ENCODE measurements around the gene CACNG3.
"Not testable (repeated sequence)": the region's sequence is repeated elsewhere in the genome, so short reads cannot be mapped to it uniquely, and the experiment has no call there.

Gene CACNG3

DNA sequence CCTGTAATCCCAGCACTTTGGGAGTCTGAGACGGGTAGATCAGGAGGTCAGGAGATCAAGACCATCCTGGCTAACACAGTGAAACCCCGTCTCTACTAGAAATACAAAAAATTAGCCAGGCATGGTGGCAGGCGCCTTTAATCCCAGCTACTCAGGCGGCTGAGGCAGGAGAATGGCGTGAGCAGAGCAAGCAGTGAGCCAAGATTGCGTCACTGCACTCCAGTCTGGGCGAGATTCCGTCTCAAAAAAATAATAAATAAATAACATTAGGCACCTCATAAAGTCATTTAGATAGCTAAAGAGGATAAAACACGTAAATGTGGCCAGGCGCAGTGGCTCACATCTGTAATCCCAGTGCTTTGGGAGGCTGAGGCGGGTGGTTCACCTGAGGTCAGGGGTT is 87.7 kb downstream of the CACNG3 start:
- DNase-seq: not testable (repeated sequence)

DNA sequence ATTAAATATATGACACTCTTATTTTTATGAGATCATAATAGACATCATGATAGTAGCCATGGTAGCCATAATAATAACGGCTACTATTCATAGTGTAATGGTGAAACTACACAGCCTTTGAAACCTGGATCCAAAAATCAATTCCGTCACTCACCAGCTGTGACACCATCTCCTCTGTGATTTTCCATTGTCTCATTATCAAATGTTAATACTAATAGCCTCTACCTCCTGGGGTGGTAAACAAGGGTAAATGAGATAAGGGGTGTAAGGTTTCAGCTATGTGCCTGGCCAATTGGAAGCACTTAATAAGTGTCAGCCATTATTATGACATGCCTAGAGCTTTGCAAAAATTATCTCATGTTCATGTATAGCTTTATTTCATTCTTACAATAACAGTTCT is 88.6 kb downstream of the CACNG3 start:
- no peak for DNase-seq

DNA sequence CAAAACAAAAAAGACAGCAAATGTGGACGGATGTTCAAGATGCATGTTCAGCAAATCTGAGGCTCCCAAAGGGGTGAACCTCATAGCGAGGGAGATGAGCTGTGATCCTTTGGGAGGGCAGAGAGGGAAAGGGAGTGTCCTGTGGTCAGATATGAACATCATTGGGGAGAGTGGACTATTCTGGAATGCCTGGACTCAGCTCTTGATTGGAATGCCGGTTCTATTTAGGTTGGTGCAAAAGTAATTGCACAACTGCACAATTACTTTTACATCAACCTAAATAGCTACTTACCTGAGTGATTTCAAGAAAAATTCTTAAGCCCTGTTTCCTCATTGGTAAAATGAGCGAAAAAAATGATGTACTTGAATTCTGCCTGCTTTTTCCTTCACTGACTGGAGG is 89.6 kb downstream of the CACNG3 start:
- DNase-seq: no peak

DNA sequence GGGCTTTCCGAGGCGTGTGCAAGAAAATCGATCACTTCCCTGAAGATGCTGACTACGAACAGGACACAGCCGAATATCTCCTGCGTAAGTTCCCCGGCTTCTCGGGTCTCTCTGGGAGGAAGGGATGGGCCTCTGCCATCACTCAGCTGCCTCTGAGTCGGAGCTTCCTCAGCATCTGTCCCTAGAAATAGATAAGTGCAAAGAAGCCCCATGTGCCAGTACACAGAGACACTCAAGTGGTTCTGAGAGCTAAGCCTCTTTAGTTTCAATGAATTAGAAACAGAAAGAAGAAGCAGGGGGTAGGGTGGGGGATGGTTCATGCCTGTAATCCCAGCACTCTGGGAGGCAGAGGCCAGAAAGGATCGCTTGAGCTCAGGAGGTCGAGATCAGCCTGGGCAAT is 90.6 kb downstream of the CACNG3 start:
- no peak for DNase-seq

DNA sequence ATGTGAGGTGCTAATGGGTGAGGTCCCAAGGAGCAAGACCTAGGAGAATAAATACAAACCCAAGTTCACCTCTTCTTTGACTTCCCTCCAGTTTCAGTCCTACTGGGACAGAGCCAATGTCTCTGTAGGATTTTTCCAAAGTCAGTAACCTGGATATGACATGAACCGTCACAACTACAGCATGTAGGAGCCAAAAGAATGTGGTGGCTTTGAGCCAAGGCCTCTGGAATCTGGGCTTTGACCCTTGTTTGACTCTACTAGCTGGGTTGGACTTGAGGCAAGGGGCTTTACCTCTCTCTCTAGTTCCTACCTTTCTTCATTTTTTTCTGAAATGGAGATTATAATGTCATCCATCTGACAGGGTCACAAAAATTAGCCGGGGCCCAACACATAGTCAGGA is 91.4 kb downstream of the CACNG3 start:
- no peak for DNase-seq

DNA sequence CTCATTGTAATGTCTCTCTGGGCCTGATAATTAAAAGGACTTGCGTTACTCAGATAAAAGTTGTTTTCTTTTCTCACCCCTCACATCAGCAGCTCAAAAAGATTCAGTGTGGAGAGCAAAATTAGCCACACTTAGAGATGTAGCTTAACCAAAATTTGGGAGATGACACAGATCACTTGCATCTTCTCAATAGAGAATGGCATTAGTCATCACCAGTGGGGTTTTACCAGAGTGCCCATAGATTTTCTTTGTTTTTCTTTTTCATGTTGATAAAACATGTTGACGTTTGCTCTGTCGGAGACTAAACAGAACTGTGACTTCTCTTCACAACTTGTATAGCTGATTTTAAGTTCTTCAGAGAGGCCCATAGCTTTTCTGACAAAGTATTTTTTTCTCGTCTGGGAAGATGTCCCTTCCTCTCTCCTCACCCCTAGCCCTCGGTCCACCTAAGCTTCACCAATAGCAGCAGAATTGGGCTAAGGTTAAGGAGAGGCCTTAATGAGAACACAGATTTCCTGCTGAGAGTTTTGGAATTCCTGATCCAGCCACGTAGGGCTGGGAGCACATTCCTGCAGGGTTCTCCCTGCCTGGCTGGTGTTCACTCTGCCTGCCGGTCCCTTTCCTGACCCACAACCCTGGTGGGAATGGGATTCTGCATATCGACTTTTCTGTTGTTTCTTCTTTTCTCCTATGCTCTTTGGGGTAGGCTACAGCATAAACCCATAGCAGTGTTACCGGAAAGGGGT is 92.6 kb downstream of the CACNG3 start:
- no peak for DNase-seq

DNA sequence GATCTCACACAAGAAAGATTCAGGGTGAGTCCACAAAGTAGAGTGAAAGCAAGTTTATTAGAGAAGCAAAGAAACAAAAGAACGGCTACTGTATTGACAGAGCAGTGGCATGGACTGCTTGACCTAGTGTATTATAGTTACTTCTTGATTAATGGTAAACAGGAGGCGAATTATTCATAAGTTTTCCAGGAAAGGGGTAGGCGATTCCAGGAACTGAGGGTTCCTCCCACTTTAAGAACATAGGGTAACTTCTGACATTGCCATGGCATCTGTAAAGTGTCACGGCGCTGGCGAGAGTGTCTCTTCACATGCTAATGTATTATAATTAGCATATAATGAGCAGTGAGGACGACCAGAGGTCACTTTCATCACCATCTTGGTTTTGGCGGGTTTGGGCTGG is 93.2 kb downstream of the CACNG3 start:
- DNase-seq: no peak

DNA sequence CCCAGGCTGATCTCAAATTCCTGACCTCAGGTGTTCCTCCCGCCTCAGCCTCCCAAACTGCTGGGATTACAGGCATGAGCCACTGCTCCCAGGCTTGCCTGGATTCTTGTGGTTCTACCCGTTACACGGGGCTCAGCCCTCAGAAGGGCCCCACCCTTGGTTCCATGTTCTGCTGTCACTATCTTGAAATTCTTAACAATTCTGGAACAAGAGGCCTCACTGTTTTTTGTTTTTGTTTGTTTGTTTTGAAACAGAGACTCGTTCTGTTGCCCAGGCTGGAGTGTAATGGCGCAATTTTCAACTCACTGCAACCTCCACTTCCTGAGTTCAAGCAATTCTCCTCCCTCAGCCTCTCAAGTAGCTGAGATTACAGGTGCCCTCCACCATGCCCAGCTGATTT is 96.6 kb downstream of the CACNG3 start:
- DNase-seq: no peak

DNA sequence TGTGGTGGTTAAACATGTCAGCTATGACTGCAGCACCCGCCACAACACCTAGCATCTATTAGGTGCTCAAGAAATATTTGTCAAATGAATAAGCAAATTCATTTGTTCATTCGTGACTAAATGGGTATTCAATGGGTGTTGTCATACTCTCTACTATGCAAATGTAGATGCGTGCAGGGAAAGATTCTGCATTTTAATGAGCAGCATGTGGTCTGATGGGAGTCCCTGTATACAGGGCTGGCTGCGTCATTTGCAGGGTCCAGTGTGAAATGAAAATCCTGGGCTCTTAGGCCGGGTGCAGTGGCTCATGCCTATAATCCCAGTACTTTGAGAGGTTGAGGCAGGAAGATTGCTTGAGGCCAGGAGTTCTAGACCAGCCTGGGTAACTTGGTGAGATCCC is 97.5 kb downstream of the CACNG3 start:
- no peak for DNase-seq

DNA sequence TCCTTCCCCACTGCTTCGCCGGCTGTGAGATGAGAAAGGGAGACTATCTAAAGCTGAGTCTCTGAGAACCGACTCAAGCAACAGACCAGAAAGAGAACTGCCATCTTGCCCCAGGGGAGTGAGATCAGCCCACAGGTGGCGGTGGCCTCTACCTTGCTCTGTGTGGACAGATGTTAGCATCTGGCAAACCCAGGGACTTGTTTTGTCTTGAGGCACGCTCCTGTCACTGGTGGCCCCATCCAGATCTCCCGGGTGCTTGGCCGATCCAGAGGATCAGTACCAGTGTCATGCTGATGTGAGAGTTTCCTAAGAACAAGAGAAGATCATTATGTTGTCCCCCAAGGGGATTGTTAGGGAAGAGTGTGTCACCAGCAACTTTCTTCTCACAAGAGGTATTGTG is 101.4 kb downstream of the CACNG3 start:
- DNase-seq: no peak

DNA sequence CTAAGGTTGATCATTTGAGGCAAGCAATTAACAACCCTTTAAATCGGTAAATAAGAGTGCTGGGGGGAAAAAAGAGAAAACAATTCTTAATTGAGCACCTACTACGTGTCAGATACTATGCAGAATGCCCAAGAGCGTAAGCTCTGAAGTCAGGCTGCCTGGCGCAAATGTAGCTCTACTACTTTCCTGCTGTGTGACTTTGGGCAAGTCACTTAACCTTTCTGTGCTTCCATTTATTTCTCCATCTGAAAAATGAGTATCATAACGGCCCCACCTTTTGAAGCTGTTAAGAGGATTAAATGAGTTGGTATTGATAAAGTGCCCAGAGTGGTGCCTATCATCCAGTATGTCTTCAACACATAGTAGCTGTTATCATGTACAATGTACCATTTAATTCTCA is 102.0 kb downstream of the CACNG3 start:
- no peak for DNase-seq

DNA sequence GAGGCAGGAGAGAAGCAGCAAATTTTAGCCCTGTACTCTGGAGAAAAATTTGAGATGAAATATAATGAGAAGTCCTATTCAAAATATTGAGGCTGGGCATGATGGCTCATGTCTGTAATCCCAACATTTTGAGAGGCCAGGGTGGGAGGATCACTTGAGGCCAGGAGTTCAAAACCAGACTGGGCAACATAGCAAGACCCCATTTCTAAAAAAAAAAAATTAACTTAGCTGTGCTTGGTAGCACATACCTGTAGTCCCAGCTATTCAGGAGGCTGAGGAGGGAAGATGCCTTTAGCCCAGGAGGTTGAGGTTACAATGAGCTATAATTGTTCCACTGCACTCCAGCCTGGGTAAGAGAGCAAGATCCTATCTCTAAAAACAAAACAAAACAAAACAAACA is 103.4 kb downstream of the CACNG3 start:
- no peak for DNase-seq

DNA sequence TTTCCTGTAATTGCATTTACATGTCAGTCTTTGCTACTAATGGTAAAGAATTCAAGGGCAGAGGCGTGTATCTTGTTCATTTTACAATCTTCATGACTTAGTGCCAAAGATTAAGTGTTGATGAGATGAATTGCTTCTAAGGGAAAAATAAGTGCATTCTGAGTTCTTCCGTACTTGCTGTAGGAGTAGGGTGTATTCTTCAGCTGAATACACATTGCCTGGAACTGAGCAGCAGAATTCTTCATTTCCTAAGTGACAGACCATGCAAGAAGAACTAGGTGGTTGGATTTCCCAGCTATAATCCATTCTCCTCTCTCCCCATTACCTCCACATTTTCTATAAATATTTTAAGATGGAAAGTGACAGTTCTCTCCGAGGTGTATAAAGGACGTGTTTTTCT is 104.8 kb downstream of the CACNG3 start:
- no peak for DNase-seq

DNA sequence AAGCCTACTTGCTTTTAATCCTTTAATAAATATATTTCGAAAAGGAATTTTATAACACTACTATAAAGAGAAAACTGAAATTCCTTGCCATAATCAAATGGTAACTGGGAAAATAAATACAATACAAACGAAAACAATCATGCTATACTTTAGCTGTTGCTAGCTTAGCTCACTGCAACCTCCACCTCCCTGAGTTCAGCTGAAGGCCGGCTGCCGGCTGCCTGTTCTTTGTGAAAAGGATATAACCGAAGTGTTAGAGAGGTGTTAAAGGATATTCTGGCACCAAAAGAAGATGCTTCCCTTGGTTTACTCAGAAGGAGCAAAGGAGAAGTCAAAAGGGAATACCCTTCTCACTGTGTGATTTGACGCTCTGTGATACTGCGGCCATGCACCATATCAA is 108.5 kb downstream of the CACNG3 start:
- DNase-seq: no peak

DNA sequence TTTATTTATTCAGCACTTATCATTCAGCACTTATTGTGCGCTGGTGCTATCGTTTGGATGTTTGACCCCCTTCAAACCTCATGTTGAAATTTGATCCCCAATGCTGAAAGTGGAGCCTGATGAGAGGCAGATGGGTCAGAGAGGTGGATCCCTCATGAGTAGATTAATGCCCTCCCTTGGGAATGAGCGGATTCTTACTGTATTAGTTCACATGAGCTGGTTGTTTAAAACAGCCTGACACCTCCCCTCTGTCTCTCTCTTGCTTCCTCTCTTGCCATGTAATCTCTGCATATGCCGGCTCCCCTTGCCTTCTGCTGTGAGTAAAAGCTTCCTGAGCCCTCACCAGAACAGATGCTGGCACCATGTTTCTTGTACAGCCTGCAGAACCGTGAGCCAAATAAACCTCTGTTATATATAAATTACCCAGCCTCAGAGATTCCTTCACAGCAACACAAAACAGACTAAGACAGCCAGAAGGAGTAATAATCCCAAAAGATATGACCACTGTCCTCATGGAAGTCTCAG is 111.1 kb downstream of the CACNG3 start:
- DNase-seq: no peak

DNA sequence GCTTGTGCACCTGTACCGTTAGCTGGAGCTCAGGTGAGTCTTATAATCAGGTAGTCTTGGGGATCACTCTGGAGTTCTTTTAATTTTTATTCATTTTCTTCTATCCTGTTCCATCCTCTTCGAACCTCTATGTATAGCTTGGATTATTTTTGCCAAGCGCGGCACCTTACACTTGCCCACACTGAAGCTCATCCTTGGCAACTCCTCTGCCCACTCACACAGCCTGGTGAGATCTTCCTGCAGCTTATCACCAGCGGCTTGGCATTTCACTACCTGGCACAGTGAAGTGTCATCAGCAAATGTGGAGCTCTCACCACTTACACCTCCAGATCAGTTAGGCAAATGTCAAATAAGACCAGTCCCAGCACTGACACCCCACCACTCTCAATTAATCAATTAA is 116.7 kb downstream of the CACNG3 start:
- DNase-seq: no peak

DNA sequence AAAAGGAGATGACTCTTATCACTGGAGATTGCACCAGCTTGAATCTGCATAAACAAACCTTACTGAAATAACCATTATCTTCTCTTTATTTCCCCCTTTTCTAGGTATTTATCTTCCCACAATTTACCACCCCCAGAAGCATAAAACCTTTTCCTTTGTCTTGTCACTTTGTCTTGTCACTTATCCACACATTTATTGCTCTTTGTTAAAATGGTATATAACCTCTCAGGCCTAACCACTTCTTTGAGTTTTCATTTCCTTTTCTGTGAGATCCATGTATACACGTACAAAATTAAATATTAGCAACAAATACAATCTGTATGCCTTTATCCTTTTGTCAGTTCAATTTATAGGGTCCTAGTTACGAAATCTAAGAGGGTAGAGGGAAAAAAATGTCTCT is 122.9 kb downstream of the CACNG3 start:
- no peak for DNase-seq

DNA sequence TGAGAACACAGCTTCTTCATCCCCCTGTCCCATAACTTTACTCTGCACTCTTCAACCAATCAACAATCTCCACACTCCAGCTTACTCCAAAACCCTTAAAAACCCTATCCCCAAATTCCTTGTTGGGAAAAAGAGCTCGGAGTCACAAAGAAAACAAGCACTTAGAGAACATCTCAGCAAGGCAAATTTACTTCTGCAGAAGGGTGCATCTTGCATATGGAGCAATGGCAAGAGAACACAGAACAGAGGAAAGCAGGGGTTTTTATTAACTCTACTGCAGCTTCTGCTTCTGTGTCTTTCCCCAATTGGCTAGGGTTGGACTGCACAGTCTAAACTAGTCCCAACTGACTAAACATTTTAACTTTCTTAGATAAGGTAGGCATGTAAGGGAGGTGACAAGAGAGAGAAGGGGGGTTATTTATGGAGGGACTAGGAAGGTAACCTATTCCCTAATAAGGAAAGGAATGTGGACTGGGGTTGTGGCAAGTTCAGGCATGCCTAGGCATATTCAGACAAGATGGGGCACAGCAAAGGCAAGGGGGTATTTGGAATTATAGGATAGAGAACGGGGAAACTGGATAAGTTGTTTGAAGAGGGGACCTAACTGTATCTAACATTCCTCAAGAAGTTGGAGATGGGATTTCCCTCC is 125.5 kb downstream of the CACNG3 start:
- no peak for DNase-seq

DNA sequence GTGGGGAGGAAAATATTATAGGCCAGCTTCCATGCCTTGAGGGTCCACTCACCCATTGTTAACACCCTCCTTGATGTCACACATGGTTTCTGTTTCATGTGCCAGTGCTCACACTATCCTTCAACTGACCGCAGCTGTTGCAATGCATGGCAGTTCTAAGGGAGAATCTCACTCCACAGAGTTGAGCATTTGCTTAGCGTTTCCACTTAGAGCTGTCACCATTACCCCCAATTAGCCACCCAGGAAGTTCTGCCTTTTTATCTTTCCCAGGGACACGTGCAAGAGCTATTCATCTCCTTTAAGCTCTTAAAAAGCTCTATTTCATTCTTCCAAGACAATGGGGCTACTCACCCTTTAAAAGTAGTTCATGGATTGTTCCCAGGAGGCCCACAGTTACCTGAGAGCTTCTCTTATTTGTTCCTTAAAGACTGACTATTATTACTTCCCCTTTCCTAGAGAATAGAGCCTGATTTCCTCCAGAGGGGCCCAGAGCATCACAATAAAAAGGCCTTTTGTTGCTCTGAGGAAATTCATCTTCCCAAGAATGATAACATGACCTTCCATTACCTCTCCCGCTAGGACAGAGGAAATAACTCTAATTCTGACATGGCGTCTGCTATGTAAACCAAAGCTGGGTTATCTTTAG is 126.8 kb downstream of the CACNG3 start:
- DNase-seq: no peak

DNA sequence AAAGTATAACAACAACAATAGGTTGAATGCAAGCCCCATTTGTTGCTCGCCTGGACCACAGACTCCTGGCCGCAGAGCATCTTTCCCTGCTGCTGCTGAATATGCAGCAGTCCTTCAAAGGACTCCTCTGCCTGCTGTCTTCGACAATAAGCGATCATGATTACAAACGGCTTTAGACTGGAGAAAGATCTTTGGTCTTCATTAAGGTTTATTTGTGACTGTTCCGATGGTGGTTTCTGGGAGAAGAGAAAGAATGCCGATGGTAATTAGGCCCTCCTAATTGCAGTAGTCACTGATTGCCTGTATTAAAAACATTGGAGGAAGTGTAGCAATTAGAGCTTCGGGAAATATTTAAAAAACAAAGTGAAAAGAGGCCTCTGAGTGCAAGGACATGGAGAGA is 138.2 kb downstream of the CACNG3 start:
- DNase-seq: no peak

DNA sequence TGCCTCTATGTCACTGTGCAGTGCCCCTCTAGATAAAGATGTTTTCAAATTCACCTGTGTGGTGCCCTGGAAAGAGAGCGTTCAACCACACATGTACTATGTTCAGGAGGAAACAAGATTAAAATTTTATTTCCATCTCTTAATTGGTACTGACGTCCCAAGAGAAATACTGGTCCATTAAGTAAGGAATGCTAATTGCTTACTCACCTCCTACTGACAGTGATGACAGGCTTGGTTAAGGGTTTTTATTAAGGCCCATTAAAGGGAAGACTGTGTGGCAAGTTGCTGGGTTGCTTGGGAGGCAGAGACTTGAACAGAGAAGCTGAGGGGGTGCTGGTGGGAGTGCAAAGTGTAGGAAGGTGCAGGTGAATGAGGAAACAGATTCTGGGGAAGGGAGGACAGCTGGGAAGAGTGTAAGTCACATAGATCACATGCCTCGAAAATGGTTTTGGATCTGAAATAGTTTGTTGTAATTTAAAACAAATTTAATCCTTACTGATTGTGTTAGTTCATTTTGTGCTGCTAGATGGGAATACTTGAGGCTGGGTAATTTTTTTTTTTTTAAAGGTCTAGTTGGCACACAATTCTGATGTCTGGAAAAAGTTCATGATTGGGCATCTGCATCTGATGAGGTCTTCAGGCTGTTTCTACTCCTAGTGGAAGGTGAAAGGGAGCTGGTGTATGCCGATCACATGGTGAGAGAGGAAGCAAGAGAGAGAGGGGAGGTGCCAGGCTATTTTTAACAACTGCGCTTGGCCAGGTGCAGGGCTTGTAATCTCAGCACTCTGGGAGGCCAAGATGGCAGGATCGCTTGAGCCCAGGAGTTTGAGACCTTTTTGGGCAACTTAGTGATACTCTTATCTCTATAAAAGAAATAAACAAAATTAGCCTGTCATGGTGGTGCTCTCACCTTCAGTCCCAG is 140.5 kb downstream of the CACNG3 start:
- DNase-seq: no peak

DNA sequence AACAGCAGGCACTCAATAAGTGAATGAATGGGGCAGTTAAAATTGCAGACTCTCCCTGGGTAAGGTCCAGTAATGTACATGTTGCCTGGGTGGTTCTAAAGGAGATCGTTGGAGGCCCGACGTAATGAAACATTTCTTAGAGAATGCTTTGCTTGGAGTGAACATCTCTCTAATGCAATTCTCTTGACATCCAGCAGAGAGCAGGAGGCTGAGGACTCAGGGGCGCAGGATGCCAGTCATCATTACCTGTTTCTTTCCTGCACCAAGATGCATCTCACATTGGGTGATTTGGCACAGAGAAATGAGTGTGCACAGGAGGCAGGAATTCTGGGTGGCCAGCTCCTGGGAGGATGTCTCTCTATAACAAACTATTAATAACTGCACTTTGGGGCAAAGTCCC is 152.9 kb downstream of the CACNG3 start:
- DNase-seq: no peak
